A549 (cell line): ENCODE measurements around the gene RFX1.

Experiments
- BHLHE40 ChIP-seq: IDR thresholded peaks from 2 replicates; pipeline ENCODE4 v1.6.1; 2012; ENCODE audit warnings: low read depth, low read length, inconsistent platforms
- FOSL2 ChIP-seq, 2 experiments: fragments of 450-650 bp in 1 of 2; fragments of >200 bp in 1 of 2; sonication (Bioruptor Twin) in 1 of 2; formaldehyde crosslinking; IDR thresholded peaks; 2 replicates each; pipeline versions ENCODE4 v1.5.0 to v1.6.1; 2016 to 2020; ENCODE audit warnings: mild to moderate bottlenecking in 1 of 2, moderate library complexity in 1 of 2
- GATA3 ChIP-seq: IDR thresholded peaks from 2 replicates; pipeline ENCODE4 v1.6.1; 2012; ENCODE audit warnings: borderline replicate concordance
- HDAC2 ChIP-seq: fragments of 200-600 bp; sonication (generic); IDR thresholded peaks from 2 replicates; pipeline ENCODE4 v1.6.1; 2016
- HMGXB4 ChIP-seq: fragments of 250-450 bp; sonication (Bioruptor Pico); IDR thresholded peaks from 2 replicates; pipeline ENCODE4 v1.5.0; 2021; ENCODE audit warnings: mild to moderate bottlenecking, moderate library complexity, borderline replicate concordance
- MAZ ChIP-seq: fragments of 150-350 bp; IDR thresholded peaks from 2 replicates; pipeline ENCODE4 v1.6.1; 2014; ENCODE audit warnings: antibody characterized with exemption, low read depth, low read length, borderline replicate concordance
- PHF8 ChIP-seq: fragments of 200-600 bp; sonication (generic); IDR thresholded peaks from 2 replicates; pipeline ENCODE4 v1.6.1; 2016; ENCODE audit warnings: low read depth, mild to moderate bottlenecking, antibody characterized with exemption, moderate library complexity, borderline replicate concordance
- RFX5 ChIP-seq: fragments of 450-650 bp; IDR thresholded peaks from 2 replicates; pipeline ENCODE4 v1.7.1; 2014; ENCODE audit warnings: antibody characterized with exemption, mild to moderate bottlenecking, moderate library complexity
- RNF2 ChIP-seq: fragments of 200-600 bp; sonication (generic); IDR thresholded peaks from 2 replicates; pipeline ENCODE4 v1.6.1; 2016; ENCODE audit warnings: low read depth, mild to moderate bottlenecking, antibody characterized with exemption, moderate library complexity, borderline replicate concordance
- TF ChIP-seq, protein P1 (sequence below): fragments of >200 bp; sonication (Bioruptor Twin); formaldehyde crosslinking; IDR thresholded peaks from 3 replicates; pipeline ENCODE4 v1.5.1; 2016

- TF ChIP-seq RFX5 (no peak), HDAC2 (no peak), BHLHE40 (no peak), MAZ (no peak), HMGXB4 (CRISPR knock-in tag) (no peak), PHF8 (no peak), RNF2 (no peak), GATA3 (no peak), FOSL2 (IDR thresholded peaks at IDR 0.05) (no peak), FOSL2 (CRISPR knock-in tag; IDR thresholded peaks at IDR 0.05) (no peak)
- TF ChIP-seq, protein P1, sequence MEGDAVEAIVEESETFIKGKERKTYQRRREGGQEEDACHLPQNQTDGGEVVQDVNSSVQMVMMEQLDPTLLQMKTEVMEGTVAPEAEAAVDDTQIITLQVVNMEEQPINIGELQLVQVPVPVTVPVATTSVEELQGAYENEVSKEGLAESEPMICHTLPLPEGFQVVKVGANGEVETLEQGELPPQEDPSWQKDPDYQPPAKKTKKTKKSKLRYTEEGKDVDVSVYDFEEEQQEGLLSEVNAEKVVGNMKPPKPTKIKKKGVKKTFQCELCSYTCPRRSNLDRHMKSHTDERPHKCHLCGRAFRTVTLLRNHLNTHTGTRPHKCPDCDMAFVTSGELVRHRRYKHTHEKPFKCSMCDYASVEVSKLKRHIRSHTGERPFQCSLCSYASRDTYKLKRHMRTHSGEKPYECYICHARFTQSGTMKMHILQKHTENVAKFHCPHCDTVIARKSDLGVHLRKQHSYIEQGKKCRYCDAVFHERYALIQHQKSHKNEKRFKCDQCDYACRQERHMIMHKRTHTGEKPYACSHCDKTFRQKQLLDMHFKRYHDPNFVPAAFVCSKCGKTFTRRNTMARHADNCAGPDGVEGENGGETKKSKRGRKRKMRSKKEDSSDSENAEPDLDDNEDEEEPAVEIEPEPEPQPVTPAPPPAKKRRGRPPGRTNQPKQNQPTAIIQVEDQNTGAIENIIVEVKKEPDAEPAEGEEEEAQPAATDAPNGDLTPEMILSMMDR = no peak
Observed at GRCh38 chr19:14051980-14052379, 45.9 kb upstream of the RFX1 start.
